ENCODE results near the gene HTR2B.

GRCh38 chr2:231168460-231169139 lies 43.8 kb upstream of the HTR2B start:
- no peak for TF ChIP-seq CTCF (IDR thresholded peaks at IDR 0.05)
- no peak for TF ChIP-seq POLR2A (IDR thresholded peaks at IDR 0.05)
- TF ChIP-seq POLR2AphosphoS5 (IDR thresholded peaks at IDR 0.05): no peak
- TF ChIP-seq EP300 (IDR thresholded peaks at IDR 0.05): no peak
